Activated CD8-positive, alpha-beta memory T cell treated with anti-CD3 and anti-CD28 coated beads, Interleukin-2, amount 50 U/mL, for 24 hours (primary cell): ENCODE data around the gene TIMM50.
A peak's percentile ranks its signal among the peaks of the same experiment; 100 is the strongest.
"Not testable (repeated sequence)": the region's sequence is repeated elsewhere in the genome, so short reads cannot be mapped to it uniquely, and the experiment has no call there.

Experiments used
- DNase-seq: peaks from one replicate; pipeline ENCODE4 v3.0.0-alpha.2; 2020; ENCODE audit errors: extremely low read depth

The TIMM50 gene

GRCh38 chr19:39480337-39481228, at the start of gene TIMM50:
TSS of gene TIMM50 (plus strand) at chr19:39480838. CDS start at chr19:39480854, 16 bp downstream.
- peak; percentile 94 for DNase-seq

GRCh38 chr19:39432677-39433025, 48.0 kb upstream of the TIMM50 start:
- DNase-seq: no peak

GRCh38 chr19:39433480-39434079, 47.1 kb upstream of the TIMM50 start:
- DNase-seq: no peak

GRCh38 chr19:39434123-39435076, 46.2 kb upstream of the TIMM50 start:
- DNase-seq: no peak

GRCh38 chr19:39435499-39436349, 44.9 kb upstream of the TIMM50 start, which contains the start of gene RPS16:
TSS of gene RPS16 (minus strand) at chr19:39435949. CDS start at chr19:39435895, 54 bp downstream.
- DNase-seq: peak; percentile 98

- no peak for DNase-seq
Observed at GRCh38 chr19:39436350-39436716, 44.3 kb upstream of the TIMM50 start.

- no peak for DNase-seq
Observed at GRCh38 chr19:39438270-39438934, 42.2 kb upstream of the TIMM50 start.

GRCh38 chr19:39444598-39445195, 35.9 kb upstream of the TIMM50 start:
- DNase-seq: no peak

GRCh38 chr19:39445196-39446111, 35.2 kb upstream of the TIMM50 start, which contains the start of gene SUPT5H:
TSS of gene SUPT5H (plus strand) at chr19:39445582. CDS start at chr19:39445891, 309 bp downstream.
- peak; percentile 90 for DNase-seq

- no peak for DNase-seq
Observed at GRCh38 chr19:39446365-39447084, 34.1 kb upstream of the TIMM50 start.

- no peak for DNase-seq
Observed at GRCh38 chr19:39448271-39448670, 32.4 kb upstream of the TIMM50 start.

GRCh38 chr19:39449116-39449797, 31.4 kb upstream of the TIMM50 start:
- no peak for DNase-seq

GRCh38 chr19:39451257-39451656, 29.4 kb upstream of the TIMM50 start:
- DNase-seq: not testable (repeated sequence)

- DNase-seq: no peak
Observed at GRCh38 chr19:39463403-39463802, 17.2 kb upstream of the TIMM50 start.

- DNase-seq: no peak
Observed at GRCh38 chr19:39465956-39466747, 14.5 kb upstream of the TIMM50 start.

- DNase-seq: no peak
Observed at GRCh38 chr19:39467941-39468340, 12.7 kb upstream of the TIMM50 start.

GRCh38 chr19:39469036-39469435, 11.6 kb upstream of the TIMM50 start:
- no peak for DNase-seq
